Liver (tissue), 9 donors: ENCODE results near the gene WIPI1. TPM values are rescaled to one million over a fixed set of nuclear protein-coding genes. Genes with fewer than 3 reads are reported as not detected.

Experiments used
- DNase-seq: peaks from one replicate; pipeline ENCODE4 v3.0.0-alpha.2; 2017; ENCODE audit warnings: low spot score
- H3K27ac ChIP-seq, 2 donors: one replicate each; pipeline ENCODE4 v1.7.0; 2013; ENCODE audit warnings: inconsistent platforms in 2 of 2, low read length in 2 of 2, control low read depth in 1 of 2, low read depth in 1 of 2, mild to moderate bottlenecking in 1 of 2
- H3K27me3 ChIP-seq, 4 donors: one replicate each; pipeline versions ENCODE4 v1.6.1 to v1.7.0; 2013; ENCODE audit warnings: low read length in 3 of 4, inconsistent platforms in 1 of 4, mild to moderate bottlenecking in 1 of 4, moderate library complexity in 1 of 4; ENCODE audit not compliant: control insufficient read depth in 4 of 4, insufficient read depth in 4 of 4
- H3K36me3 ChIP-seq, 4 donors: one replicate each; pipeline versions ENCODE4 v1.6.1 to v1.7.0; 2013; ENCODE audit warnings: low read length in 3 of 4, mild to moderate bottlenecking in 3 of 4, low read depth in 1 of 4, moderate library complexity in 1 of 4; ENCODE audit not compliant: control insufficient read depth in 4 of 4, insufficient read depth in 3 of 4
- H3K4me1 ChIP-seq, 4 donors: one replicate each; pipeline versions ENCODE4 v1.6.1 to v1.7.0; 2013; ENCODE audit warnings: low read length in 3 of 4, mild to moderate bottlenecking in 3 of 4, moderate library complexity in 1 of 4; ENCODE audit not compliant: control insufficient read depth in 4 of 4, insufficient read depth in 4 of 4
- H3K4me3 ChIP-seq, 3 donors: one replicate each; pipeline versions ENCODE4 v1.6.1 to v1.7.0; 2013; ENCODE audit warnings: low read length in 3 of 3, control low read depth in 1 of 3, low read depth in 1 of 3, mild to moderate bottlenecking in 1 of 3
- H3K9ac ChIP-seq, 2 donors: one replicate each; pipeline ENCODE4 v1.7.0; 2013; ENCODE audit warnings: low read length in 2 of 2, mild to moderate bottlenecking in 2 of 2, moderate library complexity in 2 of 2, control low read depth in 1 of 2, low read depth in 1 of 2
- H3K9me3 ChIP-seq, 4 donors: one replicate each; pipeline versions ENCODE4 v1.6.1 to v1.7.0; 2013; ENCODE audit warnings: low read length in 3 of 4; ENCODE audit not compliant: control insufficient read depth in 4 of 4
- EGR1 ChIP-seq, 2 donors: IDR thresholded peaks; 2 replicates each; pipeline ENCODE4 v1.6.1; 2016 to 2018; ENCODE audit warnings: antibody characterized with exemption in 2 of 2, low read depth in 2 of 2
- FOXA1 ChIP-seq: IDR thresholded peaks from 2 replicates; pipeline ENCODE4 v1.6.1; 2016; ENCODE audit warnings: antibody characterized with exemption
- FOXA2 ChIP-seq: IDR thresholded peaks from 2 replicates; pipeline ENCODE4 v1.6.1; 2016; ENCODE audit warnings: antibody characterized with exemption
- GABPA ChIP-seq, 2 donors: IDR thresholded peaks in 1 of 2; conservative IDR thresholded peaks in 1 of 2; 2 replicates each; pipeline ENCODE4 v1.6.1; 2016; ENCODE audit warnings: antibody characterized with exemption in 2 of 2, mild to moderate bottlenecking in 1 of 2, moderate library complexity in 1 of 2
- HNF4A ChIP-seq, 2 donors: conservative IDR thresholded peaks; 2 replicates each; pipeline ENCODE4 v1.6.1; 2016; ENCODE audit warnings: antibody characterized with exemption in 2 of 2, mild to moderate bottlenecking in 2 of 2
- HNF4G ChIP-seq: IDR thresholded peaks from 2 replicates; pipeline ENCODE4 v1.6.1; 2016; ENCODE audit warnings: antibody characterized with exemption
- NR2F2 ChIP-seq: IDR thresholded peaks from 2 replicates; pipeline ENCODE4 v1.6.1; 2016; ENCODE audit warnings: antibody characterized with exemption
- RAD21 ChIP-seq, 2 donors: IDR thresholded peaks; 2 replicates each; pipeline ENCODE4 v1.6.1; 2016; ENCODE audit warnings: antibody characterized with exemption in 2 of 2, mild to moderate bottlenecking in 2 of 2
- RXRA ChIP-seq, 2 donors: IDR thresholded peaks; 2 replicates each; pipeline ENCODE4 v1.6.1; 2017 to 2018; ENCODE audit warnings: antibody characterized with exemption in 2 of 2, mild to moderate bottlenecking in 1 of 2
- SP1 ChIP-seq: IDR thresholded peaks from 2 replicates; pipeline ENCODE4 v1.6.1; 2018; ENCODE audit warnings: antibody characterized with exemption, mild to moderate bottlenecking
- YY1 ChIP-seq: IDR thresholded peaks from 2 replicates; pipeline ENCODE4 v1.6.1; 2016; ENCODE audit warnings: antibody characterized with exemption, mild to moderate bottlenecking
- WGBS: extraction: QIAGEN DNeasy Blood & Tissue Kit; methylation state at CpG from one replicate; pipeline ENCODE4 v1.1.7; 2013; 5-methylcytosine and 5-hydroxymethylcytosine counted together
- polyA plus RNA-seq, 2 donors: library from polyadenylated mRNA; stranded (reverse) in 1 of 2; unstranded in 1 of 2; fragments of 200-250 nt in 1 of 2; fragments of >200 nt in 1 of 2; fragmentation: Nextera tagmentation in 1 of 2; extraction: Ambion mirVana in 1 of 2; gene quantifications; one replicate each; pipeline versions ENCODE4 v1.2.1 to v1.2.3, GENCODE V29; 2013 to 2015
- total RNA-seq, 2 donors: library from RNA; depleted of rRNA; stranded (reverse); fragments of >200 nt; gene quantifications; one replicate each; pipeline ENCODE4 v1.2.3, GENCODE V29; 2014
- TF ChIP-seq, protein P1 (sequence below): fragments of 150-350 bp; IDR thresholded peaks from 2 replicates; pipeline ENCODE4 v1.5.1; 2017; ENCODE audit warnings: improper control_type of control experiment, low read depth, low read length; ENCODE audit not compliant: missing input control
- TF ChIP-seq, protein P2 (sequence below): IDR thresholded peaks from 2 replicates; pipeline ENCODE4 v1.6.1; 2016; ENCODE audit warnings: antibody characterized with exemption
- TF ChIP-seq, protein P3 (sequence below): IDR thresholded peaks from 2 replicates; pipeline ENCODE4 v1.6.1; 2016; ENCODE audit warnings: antibody characterized with exemption, mild to moderate bottlenecking
- TF ChIP-seq, protein P4 (sequence below): IDR thresholded peaks from 2 replicates; pipeline ENCODE4 v1.6.1; 2016; ENCODE audit warnings: antibody characterized with exemption
- donor health status: healthy.
- donor health status: healthy.
- donor health status: healthy.
- donor health status: healthy.
- donor health status: healthy.

The WIPI1 gene
- total and polyA plus RNA-seq, 4 donors = 21.1 to 48.6 (median 29.8) TPM

DNA sequence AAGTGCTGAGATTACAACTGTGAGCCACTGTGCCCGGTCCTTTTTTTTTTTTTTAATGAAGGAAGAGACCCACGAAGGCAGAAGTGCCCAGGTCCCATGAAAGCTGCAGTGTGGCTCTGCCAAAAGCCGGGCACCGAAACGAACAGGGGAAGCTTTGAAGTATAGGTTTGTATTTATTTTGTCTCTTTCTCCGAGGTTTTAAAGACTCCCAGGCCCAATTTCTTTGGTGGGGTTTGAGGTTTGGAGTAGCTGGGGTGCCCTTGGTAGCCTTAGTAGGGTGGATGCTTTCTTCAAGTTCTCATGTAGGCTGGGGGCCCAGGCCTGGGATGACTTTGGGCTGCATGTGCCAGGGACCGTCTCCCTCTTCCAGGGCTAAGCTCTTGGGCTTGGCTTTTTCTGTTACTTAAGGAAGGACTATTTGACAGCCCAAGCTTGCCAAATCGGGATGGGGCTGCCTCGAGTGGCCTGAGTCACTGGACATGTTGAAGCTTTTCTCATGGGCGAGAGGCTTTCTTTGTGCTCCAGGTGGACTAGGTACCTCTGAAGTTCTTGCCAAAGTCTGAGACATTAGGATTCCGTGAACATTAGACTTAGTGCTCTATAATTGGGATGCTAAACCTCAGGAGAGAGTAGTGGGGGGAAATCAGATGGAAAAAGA is 66.3 kb downstream of the WIPI1 start:
- Histone ChIP-seq H3K27ac (peak overlapping the region; percentile 55 to 84), H3K9ac (peak overlapping the region in 1 of 2 donors; percentile 21), H3K4me3 (no peak overlapping the region), H3K9me3 (peaks cover 0 to 4% (median 0%) of the 10 kb centered on the region in 4 donors), H3K27me3 (no peaks in the 10 kb centered on the region), H3K4me1 (peaks cover 3 to 54% (median 37%) of the 10 kb centered on the region in 4 donors), H3K36me3 (no peaks in the 10 kb centered on the region)
- 60% methylated on average over 11 of the region's 11 CpGs for WGBS
- no peak for DNase-seq
- no peak for TF ChIP-seq RXRA (IDR thresholded peaks at IDR 0.05)
- TF ChIP-seq, protein P1, sequence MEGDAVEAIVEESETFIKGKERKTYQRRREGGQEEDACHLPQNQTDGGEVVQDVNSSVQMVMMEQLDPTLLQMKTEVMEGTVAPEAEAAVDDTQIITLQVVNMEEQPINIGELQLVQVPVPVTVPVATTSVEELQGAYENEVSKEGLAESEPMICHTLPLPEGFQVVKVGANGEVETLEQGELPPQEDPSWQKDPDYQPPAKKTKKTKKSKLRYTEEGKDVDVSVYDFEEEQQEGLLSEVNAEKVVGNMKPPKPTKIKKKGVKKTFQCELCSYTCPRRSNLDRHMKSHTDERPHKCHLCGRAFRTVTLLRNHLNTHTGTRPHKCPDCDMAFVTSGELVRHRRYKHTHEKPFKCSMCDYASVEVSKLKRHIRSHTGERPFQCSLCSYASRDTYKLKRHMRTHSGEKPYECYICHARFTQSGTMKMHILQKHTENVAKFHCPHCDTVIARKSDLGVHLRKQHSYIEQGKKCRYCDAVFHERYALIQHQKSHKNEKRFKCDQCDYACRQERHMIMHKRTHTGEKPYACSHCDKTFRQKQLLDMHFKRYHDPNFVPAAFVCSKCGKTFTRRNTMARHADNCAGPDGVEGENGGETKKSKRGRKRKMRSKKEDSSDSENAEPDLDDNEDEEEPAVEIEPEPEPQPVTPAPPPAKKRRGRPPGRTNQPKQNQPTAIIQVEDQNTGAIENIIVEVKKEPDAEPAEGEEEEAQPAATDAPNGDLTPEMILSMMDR = no peak
- TF ChIP-seq, protein P2, sequence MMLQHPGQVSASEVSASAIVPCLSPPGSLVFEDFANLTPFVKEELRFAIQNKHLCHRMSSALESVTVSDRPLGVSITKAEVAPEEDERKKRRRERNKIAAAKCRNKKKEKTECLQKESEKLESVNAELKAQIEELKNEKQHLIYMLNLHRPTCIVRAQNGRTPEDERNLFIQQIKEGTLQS = no peak
- no peak for TF ChIP-seq NR2F2
- TF ChIP-seq FOXA1 = no peak
- TF ChIP-seq FOXA2 = no peak
- TF ChIP-seq, protein P3, sequence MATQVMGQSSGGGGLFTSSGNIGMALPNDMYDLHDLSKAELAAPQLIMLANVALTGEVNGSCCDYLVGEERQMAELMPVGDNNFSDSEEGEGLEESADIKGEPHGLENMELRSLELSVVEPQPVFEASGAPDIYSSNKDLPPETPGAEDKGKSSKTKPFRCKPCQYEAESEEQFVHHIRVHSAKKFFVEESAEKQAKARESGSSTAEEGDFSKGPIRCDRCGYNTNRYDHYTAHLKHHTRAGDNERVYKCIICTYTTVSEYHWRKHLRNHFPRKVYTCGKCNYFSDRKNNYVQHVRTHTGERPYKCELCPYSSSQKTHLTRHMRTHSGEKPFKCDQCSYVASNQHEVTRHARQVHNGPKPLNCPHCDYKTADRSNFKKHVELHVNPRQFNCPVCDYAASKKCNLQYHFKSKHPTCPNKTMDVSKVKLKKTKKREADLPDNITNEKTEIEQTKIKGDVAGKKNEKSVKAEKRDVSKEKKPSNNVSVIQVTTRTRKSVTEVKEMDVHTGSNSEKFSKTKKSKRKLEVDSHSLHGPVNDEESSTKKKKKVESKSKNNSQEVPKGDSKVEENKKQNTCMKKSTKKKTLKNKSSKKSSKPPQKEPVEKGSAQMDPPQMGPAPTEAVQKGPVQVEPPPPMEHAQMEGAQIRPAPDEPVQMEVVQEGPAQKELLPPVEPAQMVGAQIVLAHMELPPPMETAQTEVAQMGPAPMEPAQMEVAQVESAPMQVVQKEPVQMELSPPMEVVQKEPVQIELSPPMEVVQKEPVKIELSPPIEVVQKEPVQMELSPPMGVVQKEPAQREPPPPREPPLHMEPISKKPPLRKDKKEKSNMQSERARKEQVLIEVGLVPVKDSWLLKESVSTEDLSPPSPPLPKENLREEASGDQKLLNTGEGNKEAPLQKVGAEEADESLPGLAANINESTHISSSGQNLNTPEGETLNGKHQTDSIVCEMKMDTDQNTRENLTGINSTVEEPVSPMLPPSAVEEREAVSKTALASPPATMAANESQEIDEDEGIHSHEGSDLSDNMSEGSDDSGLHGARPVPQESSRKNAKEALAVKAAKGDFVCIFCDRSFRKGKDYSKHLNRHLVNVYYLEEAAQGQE = no peak
- TF ChIP-seq HNF4G = no peak

DNA sequence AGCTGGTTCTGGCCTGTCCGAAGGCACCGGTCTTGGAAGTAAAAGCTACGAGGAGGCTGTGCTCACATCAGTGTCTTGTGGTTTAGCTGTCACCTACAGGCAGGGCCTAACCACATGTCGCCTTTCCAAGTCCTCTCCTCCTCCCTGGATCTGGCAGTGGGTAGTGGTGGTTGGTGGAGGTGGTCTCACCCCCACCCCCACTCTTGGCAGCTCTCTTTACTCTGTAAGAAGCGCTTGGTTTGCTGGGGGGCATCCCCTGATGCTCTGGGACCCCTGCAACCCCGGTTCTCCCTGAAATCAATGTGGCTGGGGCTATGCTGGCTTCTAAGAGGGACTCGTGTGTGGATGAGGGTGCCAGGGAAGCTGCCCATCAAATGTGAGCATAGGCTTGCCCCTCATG is 68.3 kb downstream of the WIPI1 start:
- Histone ChIP-seq H3K4me1 (peaks cover 6 to 68% (median 46%) of the 10 kb centered on the region in 4 donors), H3K36me3 (no peaks in the 10 kb centered on the region), H3K4me3 (no peak overlapping the region), H3K27me3 (no peaks in the 10 kb centered on the region), H3K27ac (no peak overlapping the region), H3K9me3 (no peaks in the 10 kb centered on the region), H3K9ac (no peak overlapping the region)
- 81% methylated on average over 7 of the region's 7 CpGs for WGBS
- TF ChIP-seq FOXA1 = no peak
- no peak for TF ChIP-seq YY1
- no peak for TF ChIP-seq GABPA (IDR thresholded peaks at IDR 0.05 in 1 of 2, conservative IDR thresholded peaks at IDR 0.05 in 1 of 2)
- TF ChIP-seq HNF4A (conservative IDR thresholded peaks at IDR 0.05) = no peak
- no peak for TF ChIP-seq RAD21 (IDR thresholded peaks at IDR 0.05)
- no peak for TF ChIP-seq RXRA (IDR thresholded peaks at IDR 0.05)
- no peak for TF ChIP-seq EGR1 (IDR thresholded peaks at IDR 0.05; ENCODE audit: low read depth in 2 of 2)
- TF ChIP-seq, protein P2 = no peak
- no peak for TF ChIP-seq SP1
- no peak for TF ChIP-seq FOXA2
- TF ChIP-seq, protein P4, sequence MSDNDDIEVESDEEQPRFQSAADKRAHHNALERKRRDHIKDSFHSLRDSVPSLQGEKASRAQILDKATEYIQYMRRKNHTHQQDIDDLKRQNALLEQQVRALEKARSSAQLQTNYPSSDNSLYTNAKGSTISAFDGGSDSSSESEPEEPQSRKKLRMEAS = no peak
- TF ChIP-seq, protein P3 = no peak
- no peak for TF ChIP-seq HNF4G
- TF ChIP-seq NR2F2 = no peak
- DNase-seq = no peak
